ENCODE data around the gene HK1. TPM values are rescaled to one million over a fixed set of nuclear protein-coding genes. Genes with fewer than 3 reads are reported as not detected.
A peak's percentile ranks its signal among the peaks of the same experiment; 100 is the strongest.

The HK1 gene
- total and polyA plus RNA-seq, 2 of the 4 experiments (the other 2 are of a cell fraction), result 53.7 to 90.5 TPM

DNA sequence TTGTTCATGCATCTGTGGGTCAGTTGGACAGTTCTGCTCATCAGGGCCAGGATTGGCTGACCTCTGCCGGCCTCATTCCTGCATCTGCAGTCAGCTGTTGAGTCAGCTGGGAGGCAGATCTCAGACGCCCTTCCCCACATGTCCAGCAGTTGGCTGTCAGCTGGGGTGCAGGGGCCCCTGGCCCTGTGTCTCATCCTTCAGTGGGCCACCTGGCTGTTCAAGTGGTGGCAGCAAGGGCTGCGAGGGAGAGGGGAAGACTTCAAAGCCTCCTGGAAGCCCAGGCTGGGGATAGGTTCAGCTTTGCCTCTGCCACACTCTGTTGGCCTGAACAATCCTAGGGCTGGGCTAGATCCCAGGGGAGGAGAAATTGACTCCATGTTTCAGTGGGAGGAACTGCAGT is 105.3 kb downstream of the HK1 start:
- Histone ChIP-seq H3K9me1 (ENCODE audit: insufficient read depth, low read length) (0 out of 2 replicates have a peak, but pooled peaks cover 6% of the 10 kb centered on the region), H2AFZ (replicated peaks; ENCODE audit: low read length, poor library complexity) (peak overlapping the region; percentile 36), H4K5ac (ENCODE audit: low read depth, low read length) (no peak overlapping the region), H2BK20ac (ENCODE audit: low read depth, low read length) (no peak overlapping the region), H2BK15ac (ENCODE audit: low read depth, low read length) (no peak overlapping the region), H3K36me3 (ENCODE audit: control insufficient read depth, insufficient read depth, low read length) (peaks cover 42% of the 10 kb centered on the region), H3K4me2 (ENCODE audit: low read depth, low read length) (no peak overlapping the region), H3K23ac (ENCODE audit: low read depth, low read length) (no peak overlapping the region), H2BK120ac (ENCODE audit: low read depth, low read length) (no peak overlapping the region), H3K4me1 (ENCODE audit: control insufficient read depth, insufficient read depth, low read length) (peaks cover 7% of the 10 kb centered on the region), H3K9ac (ENCODE audit: low read depth, low read length) (no peak overlapping the region), H4K91ac (ENCODE audit: insufficient read depth, low read depth, low read length) (no peak overlapping the region), H4K20me1 (ENCODE audit: insufficient read depth, low read length) (peaks cover 23% of the 10 kb centered on the region), H2BK5ac (ENCODE audit: low read depth, low read length, poor library complexity, severe bottlenecking) (no peak overlapping the region), H3K27me3 (ENCODE audit: control insufficient read depth, insufficient read depth, low read length) (no peaks in the 10 kb centered on the region), H4K8ac (ENCODE audit: low read depth in 2 of 2, low read length in 2 of 2) (no peak overlapping the region), H3K14ac (replicated peaks; ENCODE audit: low read depth, low read length) (no peak overlapping the region), H2AK5ac (ENCODE audit: low read depth, low read length) (no peak overlapping the region), H2AK9ac (replicated peaks; ENCODE audit: low read depth, low read length, poor library complexity) (no peak overlapping the region), H3K18ac (ENCODE audit: low read depth, low read length) (no peak overlapping the region), H3K4ac (ENCODE audit: low read depth, low read length) (no peak overlapping the region), H3K56ac (ENCODE audit: extremely low read depth, insufficient read depth, low read length) (no peak overlapping the region), H3K9me3 (ENCODE audit: control insufficient read depth, insufficient read depth, low read length) (no peaks in the 10 kb centered on the region), H3K79me1 (ENCODE audit: low read depth in 1 of 2, low read length in 2 of 2) (peaks cover 24 to 25% of the 10 kb centered on the region in 2 experiments), H3K4me3 (ENCODE audit: insufficient read depth, low read depth, low read length) (no peak overlapping the region), H3K27ac (ENCODE audit: insufficient read depth, low read length) (no peak overlapping the region)
- DNase-seq, result peak; percentile 84
- ChIA-PET POLR2A (ENCODE audit: unreplicated experiment) (no interaction called here), CTCF (interaction anchor here (0.6 to 1.6 kb wide), 6 partner anchors 9 to 145 kb away, joined by 3 to 9 read pairs (median 4); no protein-coding TSS in a partner anchor)
- dilution Hi-C loops (cut with HindIII; ENCODE audit: low sequenced_read_pairs, unreplicated experiment) (no loop called here), in situ Hi-C loops (cut with MboI; ENCODE audit: low sequenced_read_pairs) (no loop called here), intact Hi-C loops (cut with micrococcal nuclease) (loop anchor here (1.0 to 2.0 kb wide), 2 partner anchors 64 to 147 kb away; no protein-coding TSS in a partner anchor)
- no CpG with 5 or more reads among the region's 3 CpGs for WGBS, 2 experiments (ENCODE audit: extremely low coverage in 2 of 2, insufficient read length in 1 of 2)
- peak; percentile 95 for ATAC-seq (ENCODE audit: low read depth)
- BruUV-seq (replicated peaks), result no TSS peak
- TF ChIP-seq BHLHE40 (IDR thresholded peaks at IDR 0.05; ENCODE audit: low read depth, low read length) (peak; percentile 7; the same call in 1 of the 2 replicates), MAFK (IDR thresholded peaks at IDR 0.05; ENCODE audit: low read depth, low read length) (0 out of 2 replicates have a peak, but pooled peaks have one; percentile 14), POLR2A (IDR thresholded peaks at IDR 0.05; ENCODE audit: low read depth, low read length) (no peak), RAD21 (IDR thresholded peaks at IDR 0.05; ENCODE audit: low read length) (peak; percentile 49), MAZ (IDR thresholded peaks at IDR 0.05; ENCODE audit: borderline replicate concordance, low read depth, low read length) (peak; percentile 38; the same call in 1 of the 2 replicates), FOS (IDR thresholded peaks at IDR 0.05; ENCODE audit: low read depth, low read length) (peak; percentile 41; the same call in 1 of the 2 replicates), MXI1 (IDR thresholded peaks at IDR 0.05; ENCODE audit: borderline replicate concordance, low read depth, low read length) (peak; percentile 86), SMC3 (IDR thresholded peaks at IDR 0.05; ENCODE audit: low read depth, low read length) (peak; percentile 38), ELK1 (IDR thresholded peaks at IDR 0.05; ENCODE audit: borderline replicate concordance, low read depth, low read length) (no peak), RCOR1 (IDR thresholded peaks at IDR 0.05; ENCODE audit: insufficient replicate concordance, low read length) (peak; percentile 17), CEBPB (IDR thresholded peaks at IDR 0.05; ENCODE audit: low read depth, low read length) (no peak), NFE2L2 (IDR thresholded peaks at IDR 0.05; ENCODE audit: low read depth, low read length) (no peak)
- TF ChIP-seq, protein P1, sequence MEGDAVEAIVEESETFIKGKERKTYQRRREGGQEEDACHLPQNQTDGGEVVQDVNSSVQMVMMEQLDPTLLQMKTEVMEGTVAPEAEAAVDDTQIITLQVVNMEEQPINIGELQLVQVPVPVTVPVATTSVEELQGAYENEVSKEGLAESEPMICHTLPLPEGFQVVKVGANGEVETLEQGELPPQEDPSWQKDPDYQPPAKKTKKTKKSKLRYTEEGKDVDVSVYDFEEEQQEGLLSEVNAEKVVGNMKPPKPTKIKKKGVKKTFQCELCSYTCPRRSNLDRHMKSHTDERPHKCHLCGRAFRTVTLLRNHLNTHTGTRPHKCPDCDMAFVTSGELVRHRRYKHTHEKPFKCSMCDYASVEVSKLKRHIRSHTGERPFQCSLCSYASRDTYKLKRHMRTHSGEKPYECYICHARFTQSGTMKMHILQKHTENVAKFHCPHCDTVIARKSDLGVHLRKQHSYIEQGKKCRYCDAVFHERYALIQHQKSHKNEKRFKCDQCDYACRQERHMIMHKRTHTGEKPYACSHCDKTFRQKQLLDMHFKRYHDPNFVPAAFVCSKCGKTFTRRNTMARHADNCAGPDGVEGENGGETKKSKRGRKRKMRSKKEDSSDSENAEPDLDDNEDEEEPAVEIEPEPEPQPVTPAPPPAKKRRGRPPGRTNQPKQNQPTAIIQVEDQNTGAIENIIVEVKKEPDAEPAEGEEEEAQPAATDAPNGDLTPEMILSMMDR (conservative IDR thresholded peaks at IDR 0.05; ENCODE audit: low read depth, low read length), result peak; percentile 40
- TF ChIP-seq, protein P2, sequence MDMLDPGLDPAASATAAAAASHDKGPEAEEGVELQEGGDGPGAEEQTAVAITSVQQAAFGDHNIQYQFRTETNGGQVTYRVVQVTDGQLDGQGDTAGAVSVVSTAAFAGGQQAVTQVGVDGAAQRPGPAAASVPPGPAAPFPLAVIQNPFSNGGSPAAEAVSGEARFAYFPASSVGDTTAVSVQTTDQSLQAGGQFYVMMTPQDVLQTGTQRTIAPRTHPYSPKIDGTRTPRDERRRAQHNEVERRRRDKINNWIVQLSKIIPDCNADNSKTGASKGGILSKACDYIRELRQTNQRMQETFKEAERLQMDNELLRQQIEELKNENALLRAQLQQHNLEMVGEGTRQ (IDR thresholded peaks at IDR 0.05; ENCODE audit: low read depth, low read length), result peak; percentile 81
